GM12892 (cell line): ENCODE measurements around the gene MTUS2.

ENCODE experiments used
- DNase-seq: peaks from one replicate; pipeline ENCODE4 v3.0.0; 2011; ENCODE audit not compliant: insufficient read length
- FAIRE-seq: peaks from 2 replicates; lab custom pipeline; 2011; peaks lifted over from hg19 to GRCh38; lab: Jason Lieb, UNC
- POLR2A ChIP-seq: IDR thresholded peaks from 2 replicates; pipeline ENCODE4 v1.6.1; 2011; ENCODE audit warnings: low read depth, low read length, control low read depth
- POLR2AphosphoS5 ChIP-seq: IDR thresholded peaks from 2 replicates; pipeline ENCODE4 v1.6.1; 2011; ENCODE audit warnings: low read depth, low read length, control low read depth
- TAF1 ChIP-seq: IDR thresholded peaks from 2 replicates; pipeline ENCODE4 v1.6.1; 2011; ENCODE audit warnings: low read depth, mild to moderate bottlenecking, control low read depth, low read length, borderline replicate concordance

The MTUS2 gene

DNA sequence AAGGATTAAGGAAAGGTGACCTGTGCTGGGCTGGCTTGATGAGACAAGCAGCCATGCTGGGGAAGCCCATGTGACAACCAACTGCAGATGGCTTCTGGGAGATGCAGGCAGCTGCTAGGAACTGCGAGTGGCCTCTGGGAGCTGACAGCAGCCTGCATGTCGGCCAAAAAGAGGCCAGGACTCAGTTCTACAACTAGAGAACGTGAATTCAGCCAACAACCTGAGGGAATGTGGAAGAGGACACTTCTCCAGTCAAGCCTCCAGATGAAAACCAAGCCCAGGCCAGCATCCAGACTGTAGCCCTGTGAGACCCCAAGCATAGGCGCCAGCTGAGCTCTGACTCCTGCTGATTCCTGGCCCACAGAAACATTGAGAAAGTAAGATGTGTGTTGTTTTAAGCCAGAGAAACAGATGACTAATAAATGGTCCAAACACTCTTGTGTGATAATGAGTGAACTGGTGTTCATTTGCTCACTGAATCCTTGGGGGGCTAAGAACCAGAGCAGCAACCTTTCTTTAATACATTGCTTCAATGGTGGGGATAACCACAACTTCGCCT lies 730.4 kb downstream of the MTUS2 start:
- DNase-seq, result no peak
- no peak for TF ChIP-seq POLR2A
- no peak for TF ChIP-seq TAF1
- TF ChIP-seq POLR2AphosphoS5, result no peak
- no peak for FAIRE-seq

DNA sequence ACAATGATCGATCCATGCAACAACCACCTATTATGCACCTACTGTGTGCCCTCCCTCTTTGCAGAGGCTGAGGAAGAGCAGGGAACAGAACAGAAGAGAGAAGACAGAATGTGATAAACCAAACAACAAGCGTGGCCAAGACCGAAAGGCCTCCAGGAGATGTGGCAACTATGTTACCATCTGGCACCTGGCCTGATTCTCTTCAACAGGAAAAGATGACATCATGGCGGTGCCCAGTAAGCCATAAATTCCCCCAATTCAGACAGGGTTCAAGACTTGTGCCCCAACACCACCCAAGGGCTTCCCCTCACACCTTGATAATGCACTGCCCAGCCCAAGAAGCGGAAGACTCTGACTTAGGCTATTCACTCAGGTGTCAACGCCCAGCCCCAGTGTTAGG lies 731.1 kb downstream of the MTUS2 start:
- no peak for DNase-seq
- no peak for FAIRE-seq
- TF ChIP-seq POLR2AphosphoS5, result no peak
- no peak for TF ChIP-seq TAF1
